Parathyroid adenoma (tissue), 2 donors: Measurements from ENCODE around the gene PCSK2.

ENCODE experiments used
- H2AFZ ChIP-seq: fragments of 300-600 bp; sonication (generic); one replicate; pipeline ENCODE4 v1.7.0; 2017; ENCODE audit warnings: antibody characterized with exemption, mild to moderate bottlenecking
- H3K27ac ChIP-seq: fragments of 300-600 bp; sonication (generic); one replicate; pipeline ENCODE4 v1.7.0; 2017
- H3K27me3 ChIP-seq: fragments of 300-600 bp; sonication (generic); one replicate; pipeline ENCODE4 v1.7.0; 2017; ENCODE audit warnings: low read length; ENCODE audit not compliant: control insufficient read depth, insufficient read depth
- H3K36me3 ChIP-seq: fragments of 300-600 bp; sonication (generic); one replicate; pipeline ENCODE4 v1.7.0; 2017; ENCODE audit warnings: low read length; ENCODE audit not compliant: control insufficient read depth, insufficient read depth
- H3K4me1 ChIP-seq: fragments of 300-600 bp; sonication (generic); one replicate; pipeline ENCODE4 v1.7.0; 2017; ENCODE audit warnings: control low read depth
- H3K4me2 ChIP-seq: fragments of 300-600 bp; sonication (generic); one replicate; pipeline ENCODE4 v1.7.0; 2017; ENCODE audit warnings: low read length
- H3K4me3 ChIP-seq: fragments of 300-600 bp; sonication (generic); one replicate; pipeline ENCODE4 v1.7.0; 2017; ENCODE audit warnings: low read depth, low read length
- H3K79me2 ChIP-seq: fragments of 300-600 bp; sonication (generic); one replicate; pipeline ENCODE4 v1.7.0; 2017; ENCODE audit warnings: control low read depth
- H3K9ac ChIP-seq: fragments of 300-600 bp; sonication (generic); one replicate; pipeline ENCODE4 v1.7.0; 2017; ENCODE audit warnings: mild to moderate bottlenecking
- H3K9me3 ChIP-seq: fragments of 300-600 bp; sonication (generic); one replicate; pipeline ENCODE4 v1.7.0; 2017; ENCODE audit warnings: low read length; ENCODE audit not compliant: control insufficient read depth
- TF ChIP-seq, protein P1 (sequence below): fragments of 300-600 bp; sonication (generic); IDR thresholded peaks from one replicate; pipeline ENCODE4 v1.7.0; 2017; ENCODE audit warnings: antibody characterized with exemption, mild to moderate bottlenecking
- donor health status: primary hyperparathyroidism.

The PCSK2 gene

DNA sequence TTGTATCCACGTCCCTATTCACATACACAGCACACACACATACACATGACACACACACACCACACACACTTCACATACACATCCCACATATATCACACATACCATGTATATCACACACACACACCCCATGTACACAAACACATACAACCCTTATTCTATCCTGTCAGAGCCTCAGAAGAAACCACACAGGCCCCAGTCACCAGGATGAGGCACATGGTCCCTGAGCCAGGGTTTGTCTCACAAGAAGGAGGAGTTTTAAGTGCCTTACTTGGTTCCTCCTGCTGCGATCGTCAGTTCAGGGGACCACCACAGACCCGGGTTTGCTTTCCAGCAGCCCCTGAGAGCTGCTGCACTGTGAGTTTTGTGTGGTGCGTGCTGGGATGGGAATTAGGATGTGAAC is 280.7 kb downstream of the PCSK2 start:
- H3K9me3 ChIP-seq, result no peaks in the 10 kb centered on the region
- H3K27ac ChIP-seq, result no peak overlapping the region
- no peaks in the 10 kb centered on the region for H3K27me3 ChIP-seq
- TF ChIP-seq, protein P1, sequence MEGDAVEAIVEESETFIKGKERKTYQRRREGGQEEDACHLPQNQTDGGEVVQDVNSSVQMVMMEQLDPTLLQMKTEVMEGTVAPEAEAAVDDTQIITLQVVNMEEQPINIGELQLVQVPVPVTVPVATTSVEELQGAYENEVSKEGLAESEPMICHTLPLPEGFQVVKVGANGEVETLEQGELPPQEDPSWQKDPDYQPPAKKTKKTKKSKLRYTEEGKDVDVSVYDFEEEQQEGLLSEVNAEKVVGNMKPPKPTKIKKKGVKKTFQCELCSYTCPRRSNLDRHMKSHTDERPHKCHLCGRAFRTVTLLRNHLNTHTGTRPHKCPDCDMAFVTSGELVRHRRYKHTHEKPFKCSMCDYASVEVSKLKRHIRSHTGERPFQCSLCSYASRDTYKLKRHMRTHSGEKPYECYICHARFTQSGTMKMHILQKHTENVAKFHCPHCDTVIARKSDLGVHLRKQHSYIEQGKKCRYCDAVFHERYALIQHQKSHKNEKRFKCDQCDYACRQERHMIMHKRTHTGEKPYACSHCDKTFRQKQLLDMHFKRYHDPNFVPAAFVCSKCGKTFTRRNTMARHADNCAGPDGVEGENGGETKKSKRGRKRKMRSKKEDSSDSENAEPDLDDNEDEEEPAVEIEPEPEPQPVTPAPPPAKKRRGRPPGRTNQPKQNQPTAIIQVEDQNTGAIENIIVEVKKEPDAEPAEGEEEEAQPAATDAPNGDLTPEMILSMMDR, result no peak
- H3K4me2 ChIP-seq, result no peak overlapping the region
- peaks cover 9% of the 10 kb centered on the region for H3K4me1 ChIP-seq
- no peak overlapping the region for H3K9ac ChIP-seq
- H3K4me3 ChIP-seq, result no peak overlapping the region
- no peaks in the 10 kb centered on the region for H3K79me2 ChIP-seq
- H2AFZ ChIP-seq, result no peak overlapping the region
- H3K36me3 ChIP-seq, result no peaks in the 10 kb centered on the region

DNA sequence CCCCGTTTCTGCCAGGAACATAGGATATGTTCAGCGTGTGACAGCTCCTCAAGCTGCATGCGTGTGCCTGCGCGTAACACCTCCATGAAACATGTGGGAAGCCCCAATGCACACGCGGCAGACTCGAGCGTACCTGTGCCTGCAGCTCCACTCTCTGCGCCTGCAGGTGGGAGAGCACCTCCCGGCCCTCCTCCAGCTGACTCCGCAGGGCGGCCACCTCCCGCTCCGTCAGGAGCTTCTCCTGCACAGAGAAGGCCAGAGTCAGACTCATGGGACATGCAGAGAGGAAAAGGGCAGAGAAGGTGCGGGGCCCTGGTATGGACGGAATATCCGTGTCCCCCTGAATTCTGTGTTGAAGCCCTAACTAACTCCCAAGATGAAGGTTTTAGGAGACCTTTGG is 281.9 kb downstream of the PCSK2 start:
- no peaks in the 10 kb centered on the region for H3K9me3 ChIP-seq
- TF ChIP-seq, protein P1, result no peak
- H3K4me1 ChIP-seq, result peaks cover 9% of the 10 kb centered on the region
- H3K4me3 ChIP-seq, result no peak overlapping the region
- no peak overlapping the region for H3K9ac ChIP-seq
- H3K79me2 ChIP-seq, result no peaks in the 10 kb centered on the region
- no peak overlapping the region for H3K4me2 ChIP-seq
- no peaks in the 10 kb centered on the region for H3K27me3 ChIP-seq
- no peak overlapping the region for H2AFZ ChIP-seq
- H3K27ac ChIP-seq, result no peak overlapping the region
- H3K36me3 ChIP-seq, result no peaks in the 10 kb centered on the region

DNA sequence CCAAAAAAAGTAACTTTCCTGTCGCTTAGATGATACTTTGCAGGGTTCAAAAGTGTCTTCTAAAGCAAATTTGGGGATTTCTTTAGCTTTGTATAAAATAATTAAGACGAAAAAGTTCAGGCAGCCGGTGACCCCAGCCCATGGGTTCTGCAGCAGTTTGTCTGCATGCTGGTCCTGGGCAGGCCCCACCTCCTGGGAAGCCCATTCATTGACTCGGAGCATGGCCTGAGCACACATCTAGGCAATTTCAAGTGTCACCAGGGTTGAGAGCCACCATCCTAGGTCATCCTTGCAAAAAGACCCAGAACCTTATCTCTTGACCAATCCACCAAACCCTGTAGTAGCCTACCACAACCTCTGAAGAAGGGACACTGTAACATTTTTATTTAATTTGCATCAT is 283.7 kb downstream of the PCSK2 start:
- H3K4me3 ChIP-seq, result no peak overlapping the region

DNA sequence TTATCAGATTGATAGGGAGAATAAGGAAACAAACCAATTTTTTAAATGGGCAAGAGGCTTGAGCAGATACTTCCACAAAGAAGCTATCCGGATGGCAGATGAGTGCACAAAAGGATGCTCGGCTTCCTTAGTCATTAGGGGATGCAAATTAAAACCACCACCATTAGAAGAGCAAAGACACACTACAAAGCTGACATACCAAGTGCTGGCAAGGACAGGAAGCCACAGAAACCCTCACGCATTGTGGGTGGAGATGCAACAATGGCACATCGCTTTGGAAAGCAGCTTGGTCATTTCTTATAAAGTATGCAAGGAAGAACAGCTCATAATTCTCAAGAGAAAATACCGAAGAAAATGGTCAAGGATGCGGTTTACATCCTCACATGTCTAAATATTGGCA is 284.6 kb downstream of the PCSK2 start:
- TF ChIP-seq, protein P1, result no peak
- no peaks in the 10 kb centered on the region for H3K36me3 ChIP-seq
- no peaks in the 10 kb centered on the region for H3K4me1 ChIP-seq
- no peak overlapping the region for H3K27ac ChIP-seq
- no peak overlapping the region for H3K9ac ChIP-seq
- no peaks in the 10 kb centered on the region for H3K79me2 ChIP-seq
- H3K27me3 ChIP-seq, result no peaks in the 10 kb centered on the region
- no peaks in the 10 kb centered on the region for H3K9me3 ChIP-seq
- H3K4me2 ChIP-seq, result no peak overlapping the region
- no peak overlapping the region for H3K4me3 ChIP-seq
- no peak overlapping the region for H2AFZ ChIP-seq

More for the DNA sequence above, 283.7 kb downstream of the PCSK2 start:
- Histone ChIP-seq H3K4me1 (no peaks in the 10 kb centered on the region), H3K4me2 (no peak overlapping the region), H3K27me3 (no peaks in the 10 kb centered on the region), H3K36me3 (no peaks in the 10 kb centered on the region), H3K79me2 (no peaks in the 10 kb centered on the region), H3K9ac (no peak overlapping the region), H3K9me3 (no peaks in the 10 kb centered on the region), H2AFZ (no peak overlapping the region), H3K27ac (no peak overlapping the region)
- TF ChIP-seq, protein P1, result no peak

DNA sequence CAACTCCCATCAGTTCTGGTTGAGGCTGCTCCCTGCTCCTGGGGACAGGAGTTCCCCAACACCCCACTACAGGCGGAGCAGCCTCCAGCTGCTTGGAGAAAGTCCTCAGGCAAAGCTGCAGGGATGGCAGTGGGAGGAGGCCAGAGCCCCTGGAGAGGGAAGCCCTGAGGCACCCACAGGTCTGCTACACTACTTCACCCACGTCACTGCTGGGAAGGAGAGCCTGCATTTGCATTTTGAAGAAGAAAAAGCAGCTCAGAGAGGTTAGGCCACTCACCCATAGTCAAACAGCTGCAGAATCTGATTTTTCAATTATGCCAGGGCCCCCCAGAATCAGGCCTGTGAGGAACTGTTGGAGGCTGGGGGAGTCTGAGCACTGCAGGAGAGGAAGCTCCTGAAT is 287.1 kb downstream of the PCSK2 start:
- Histone ChIP-seq H3K79me2 (no peaks in the 10 kb centered on the region), H3K9ac (no peak overlapping the region), H3K27ac (no peak overlapping the region), H3K27me3 (no peaks in the 10 kb centered on the region), H3K4me3 (no peak overlapping the region), H3K9me3 (no peaks in the 10 kb centered on the region), H3K4me2 (no peak overlapping the region), H2AFZ (no peak overlapping the region), H3K36me3 (no peaks in the 10 kb centered on the region), H3K4me1 (no peaks in the 10 kb centered on the region)
- TF ChIP-seq, protein P1, result no peak
